NCI-H510A treated with DMSO at 0.1 percent for 48 hours (cell line): ENCODE measurements around the gene N4BP3.
"Not testable (repeated sequence)": the region's sequence is repeated elsewhere in the genome, so short reads cannot be mapped to it uniquely, and the experiment has no call there.

Experiments
- DNase-seq: peaks from one replicate; lab custom pipeline; 2025; lab: John Stamatoyannopoulos, UW

Gene N4BP3, protein sequence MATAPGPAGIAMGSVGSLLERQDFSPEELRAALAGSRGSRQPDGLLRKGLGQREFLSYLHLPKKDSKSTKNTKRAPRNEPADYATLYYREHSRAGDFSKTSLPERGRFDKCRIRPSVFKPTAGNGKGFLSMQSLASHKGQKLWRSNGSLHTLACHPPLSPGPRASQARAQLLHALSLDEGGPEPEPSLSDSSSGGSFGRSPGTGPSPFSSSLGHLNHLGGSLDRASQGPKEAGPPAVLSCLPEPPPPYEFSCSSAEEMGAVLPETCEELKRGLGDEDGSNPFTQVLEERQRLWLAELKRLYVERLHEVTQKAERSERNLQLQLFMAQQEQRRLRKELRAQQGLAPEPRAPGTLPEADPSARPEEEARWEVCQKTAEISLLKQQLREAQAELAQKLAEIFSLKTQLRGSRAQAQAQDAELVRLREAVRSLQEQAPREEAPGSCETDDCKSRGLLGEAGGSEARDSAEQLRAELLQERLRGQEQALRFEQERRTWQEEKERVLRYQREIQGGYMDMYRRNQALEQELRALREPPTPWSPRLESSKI

DNA sequence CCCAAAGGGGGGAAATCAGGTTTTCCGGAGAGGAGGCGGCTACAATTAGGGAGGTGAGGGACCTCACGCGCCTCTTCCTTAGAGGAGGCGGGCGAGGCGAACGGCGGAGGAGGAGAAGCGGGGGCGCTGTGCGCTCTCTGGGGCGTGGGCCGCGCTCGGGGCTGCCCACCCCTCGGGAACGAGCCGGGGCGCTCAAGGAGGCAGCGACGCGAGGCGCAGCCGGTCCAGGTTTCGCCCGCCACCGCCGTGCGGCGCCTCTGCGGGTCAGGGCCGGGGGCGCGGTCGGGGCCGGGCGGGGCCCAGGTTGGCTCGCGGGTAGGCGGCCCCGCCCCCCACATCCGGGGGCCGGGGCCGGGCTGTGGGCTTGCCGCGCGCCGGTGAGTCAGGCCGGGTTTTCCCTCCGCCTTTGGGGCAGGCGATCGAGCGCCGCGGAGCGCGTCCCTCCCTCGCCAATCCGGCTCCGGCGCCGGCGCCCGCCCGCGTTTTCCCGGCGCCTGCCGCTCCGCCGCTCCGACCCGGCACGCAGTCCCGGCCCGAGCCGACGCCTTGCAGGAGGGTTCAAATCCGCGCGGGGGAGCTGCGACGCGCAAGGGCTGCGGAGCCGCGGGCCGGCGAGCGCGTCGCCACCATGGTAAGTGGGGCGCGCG is at the start of gene N4BP3:
Gene N4BP3 (plus strand): TSS at position 392 of the 647 bp plus-strand sequence. CDS start 6,052 bp downstream, outside the sequence.
- peak; percentile 36 for DNase-seq

DNA sequence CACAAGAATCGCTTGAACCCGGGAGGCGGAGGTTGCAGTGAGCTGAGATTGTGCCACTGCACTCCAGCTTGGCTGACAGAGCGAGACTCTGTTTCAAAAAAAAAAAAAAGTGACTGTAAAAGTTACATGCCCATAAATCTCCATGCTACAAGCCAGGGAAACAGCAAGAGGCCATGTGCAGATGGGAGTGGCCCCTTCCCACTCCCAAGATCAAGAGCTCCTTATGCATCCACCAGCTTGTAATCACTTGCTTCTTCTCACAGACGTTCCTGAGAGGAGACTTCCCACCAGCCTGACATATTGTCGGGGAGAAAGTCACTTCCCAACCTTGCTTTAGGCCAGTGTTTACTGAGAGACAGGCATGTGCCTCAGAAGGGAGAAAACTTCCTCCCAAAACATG is 45.6 kb upstream of the N4BP3 start:
- no peak for DNase-seq

DNA sequence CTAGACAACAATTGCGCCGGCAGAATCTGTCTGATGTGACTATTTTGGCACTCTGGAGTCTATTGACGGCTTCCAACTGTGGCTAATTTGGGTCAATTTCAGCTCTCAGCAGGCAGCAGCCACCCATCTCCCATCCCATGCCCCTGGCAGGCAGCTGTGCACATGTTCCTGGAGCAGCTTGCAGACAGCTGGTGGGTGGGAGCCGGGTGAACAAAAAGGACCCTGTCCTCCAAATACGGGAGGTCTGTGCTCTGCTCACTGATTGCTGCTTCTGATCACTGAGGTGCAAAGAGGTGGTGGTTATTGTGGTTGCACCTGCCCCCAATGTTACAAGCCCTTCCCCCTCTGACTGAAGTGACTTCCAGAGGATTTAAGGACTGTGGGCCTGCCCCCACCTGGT is 45.0 kb upstream of the N4BP3 start:
- DNase-seq = peak; percentile 1

DNA sequence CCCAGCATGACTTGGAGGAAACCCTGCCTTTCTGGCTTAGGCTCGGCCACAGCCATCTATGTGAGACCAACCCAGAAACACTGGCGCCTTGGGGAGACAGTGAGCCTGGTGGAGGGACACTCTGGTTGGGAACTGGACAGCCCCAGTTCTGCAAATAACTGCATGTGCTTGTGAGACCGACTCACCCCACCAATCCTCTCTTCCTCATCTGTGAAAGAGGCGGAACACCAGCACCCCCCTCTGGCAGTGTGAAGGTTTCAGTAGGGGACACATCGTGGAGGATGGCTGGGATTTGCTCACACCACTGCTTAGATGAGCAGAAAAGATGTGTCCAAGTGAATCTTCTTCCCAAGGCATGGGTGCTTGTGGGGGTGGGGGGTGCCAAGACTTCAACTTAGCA is 43.4 kb upstream of the N4BP3 start:
- DNase-seq = peak; percentile 13

DNA sequence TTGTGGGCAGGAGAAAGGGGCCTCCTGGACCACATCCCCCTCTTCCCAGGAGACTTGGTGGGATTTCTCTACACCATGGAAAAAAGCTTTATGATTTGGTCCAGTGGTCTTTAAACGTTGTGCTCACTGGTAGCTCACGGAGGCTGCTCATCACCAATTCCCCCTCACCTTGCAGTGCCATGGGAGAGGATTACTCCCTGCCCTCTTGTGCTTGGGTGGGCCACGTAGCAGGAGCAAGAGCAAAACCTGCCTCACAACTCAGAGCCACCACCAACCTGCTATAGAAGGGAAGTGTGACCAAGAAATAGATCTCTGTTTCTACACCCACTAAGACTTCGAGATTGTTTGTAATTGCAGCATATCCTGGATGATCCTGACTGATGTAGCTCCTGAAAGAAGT is 42.2 kb upstream of the N4BP3 start:
- DNase-seq = no peak

DNA sequence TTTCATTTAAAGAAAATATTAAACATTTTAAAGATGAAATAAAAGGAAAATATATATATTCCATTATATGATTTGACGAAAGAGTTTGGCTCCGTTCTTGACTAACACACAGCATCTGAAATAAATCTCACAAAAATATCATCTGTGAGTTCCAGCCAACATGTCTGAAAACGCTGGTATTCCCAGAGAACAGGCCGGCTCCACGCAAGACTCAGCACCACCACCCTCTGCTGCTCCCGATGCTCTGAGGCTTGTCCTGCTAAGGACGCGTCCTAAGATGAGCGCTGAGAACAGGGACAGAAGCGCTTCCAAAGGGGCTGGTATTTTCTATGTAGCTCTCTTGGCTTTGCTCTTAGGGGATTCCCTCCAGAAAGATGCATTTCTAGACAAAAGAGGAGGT is 40.6 kb upstream of the N4BP3 start:
- DNase-seq = no peak

DNA sequence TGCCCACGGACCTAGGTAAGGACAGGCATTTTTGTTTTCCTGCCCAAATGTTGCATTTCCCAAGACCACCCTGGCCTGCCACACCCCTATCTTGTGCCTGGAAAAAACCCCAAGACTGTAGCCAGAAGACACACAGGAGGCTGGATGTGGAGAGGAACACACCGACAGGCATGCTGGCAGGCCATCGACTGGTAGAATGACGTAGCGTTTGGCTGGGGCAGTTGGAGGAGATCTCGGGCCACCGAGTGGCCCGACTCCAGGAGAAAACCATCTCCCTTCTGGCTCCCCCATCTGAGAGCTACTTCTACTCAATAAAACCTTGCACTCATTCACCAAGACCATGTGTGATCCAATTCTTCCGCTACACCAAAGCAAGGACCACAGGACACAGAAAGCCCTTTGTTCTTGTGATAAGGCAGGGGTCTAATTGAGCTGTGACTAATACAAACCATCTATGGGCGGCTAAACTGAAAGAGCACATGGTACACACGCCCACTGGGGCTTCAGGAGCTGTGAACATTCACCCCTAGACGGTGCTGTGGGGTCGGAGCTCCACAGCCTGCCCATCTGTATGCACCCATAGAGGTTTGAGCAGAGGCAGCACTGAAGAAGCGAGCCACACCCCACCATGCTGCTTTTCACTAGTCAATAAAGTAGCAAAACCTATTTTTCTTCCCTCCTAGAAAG is 38.9 kb upstream of the N4BP3 start:
- DNase-seq = peak; percentile 9

DNA sequence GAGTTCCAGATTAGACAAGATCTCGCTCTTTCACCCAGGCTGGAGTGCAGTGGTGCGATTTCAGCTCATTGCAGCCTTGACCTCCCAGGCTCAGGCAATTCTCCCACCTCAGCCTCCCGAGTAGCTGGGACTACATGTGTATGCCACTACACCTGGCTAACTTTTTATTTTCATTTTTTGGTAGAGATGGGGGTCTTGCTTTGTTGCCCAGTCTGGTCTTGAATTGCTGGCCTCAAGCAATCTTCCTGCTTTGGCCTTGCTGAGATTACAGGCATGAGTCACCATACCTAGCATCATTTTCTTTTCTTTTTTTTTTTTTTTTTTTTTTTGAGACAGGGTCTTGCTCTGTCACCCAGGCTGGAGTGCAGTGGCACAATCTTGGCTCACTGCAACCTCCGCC is 36.4 kb upstream of the N4BP3 start:
- DNase-seq = not testable (repeated sequence)

DNA sequence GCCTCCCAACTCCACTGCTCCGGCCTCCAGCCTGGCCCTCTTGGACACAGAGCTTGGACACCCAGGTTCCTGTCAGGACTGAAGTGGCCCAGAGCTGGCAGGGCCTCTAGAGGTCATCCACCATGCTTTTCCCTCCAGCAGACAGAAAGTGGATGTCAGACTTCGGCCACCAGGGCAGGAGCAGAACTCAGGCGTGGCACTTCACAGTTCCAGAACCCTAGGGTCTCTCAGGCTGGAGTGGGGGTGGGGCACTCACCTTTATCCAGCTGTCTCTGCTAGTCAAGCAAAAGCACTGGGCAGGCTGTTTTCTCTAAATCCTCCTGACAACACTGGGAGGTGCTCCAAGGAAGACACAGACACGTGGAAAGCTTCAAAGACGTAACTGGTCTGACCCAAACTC is 35.6 kb upstream of the N4BP3 start:
- DNase-seq = no peak

DNA sequence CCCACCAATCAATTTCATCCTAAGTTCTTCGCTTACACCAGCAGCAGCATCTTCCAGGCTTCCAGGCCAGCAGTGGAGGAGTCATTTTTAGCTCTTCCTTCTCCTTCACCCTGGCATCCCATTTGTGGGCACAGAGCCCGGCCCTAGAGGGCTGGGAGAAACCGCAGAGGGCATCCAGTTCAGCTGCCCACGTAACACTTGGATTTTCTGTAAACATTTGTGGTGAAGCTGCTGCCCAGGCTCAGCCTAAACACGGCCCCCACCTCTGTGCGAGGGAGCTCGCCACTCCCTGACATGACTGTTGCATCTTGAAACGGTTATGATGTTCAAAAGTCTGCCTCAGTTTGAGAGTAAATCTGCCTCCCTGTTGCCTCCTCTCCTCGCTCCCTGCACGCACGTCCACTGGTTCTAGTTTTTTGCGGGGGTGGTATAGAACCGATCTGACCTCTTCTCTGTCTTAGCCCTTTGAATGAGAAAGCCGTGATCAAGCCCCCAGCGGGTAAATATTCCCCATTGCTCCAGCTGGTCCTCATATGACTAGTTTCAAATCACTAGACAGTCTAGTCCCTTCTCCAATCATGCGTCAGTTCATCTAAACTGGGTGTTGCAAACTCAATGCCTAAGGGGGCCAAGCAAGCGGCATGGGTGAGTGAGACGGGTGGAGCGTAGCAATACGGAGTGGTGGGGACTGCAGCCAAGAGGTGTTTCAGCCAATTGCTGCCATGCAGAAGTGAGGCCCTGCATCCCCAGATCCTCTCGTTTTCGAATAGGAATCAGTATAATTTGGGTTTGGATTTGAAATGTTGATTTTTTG is 34.9 kb upstream of the N4BP3 start:
- no peak for DNase-seq

DNA sequence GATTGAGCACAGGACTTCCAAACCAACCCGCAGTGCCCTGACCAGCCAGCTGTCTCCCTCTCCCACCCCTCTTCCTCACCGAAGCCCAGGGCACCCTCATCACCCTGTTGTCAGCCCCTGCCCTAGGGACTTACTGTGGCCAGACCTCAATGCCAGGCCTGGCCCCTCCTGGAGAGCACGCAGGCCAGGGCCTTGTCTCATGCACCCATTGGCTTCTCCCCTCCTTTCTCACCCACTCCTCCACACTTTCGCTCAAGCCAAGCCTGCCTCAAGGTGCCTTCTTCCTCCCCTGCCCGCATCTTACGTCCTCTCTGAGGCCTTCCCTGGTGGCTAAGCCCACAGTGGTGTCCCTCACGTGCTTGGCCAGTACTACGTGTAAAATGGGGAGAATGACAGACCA is 33.3 kb upstream of the N4BP3 start:
- no peak for DNase-seq

DNA sequence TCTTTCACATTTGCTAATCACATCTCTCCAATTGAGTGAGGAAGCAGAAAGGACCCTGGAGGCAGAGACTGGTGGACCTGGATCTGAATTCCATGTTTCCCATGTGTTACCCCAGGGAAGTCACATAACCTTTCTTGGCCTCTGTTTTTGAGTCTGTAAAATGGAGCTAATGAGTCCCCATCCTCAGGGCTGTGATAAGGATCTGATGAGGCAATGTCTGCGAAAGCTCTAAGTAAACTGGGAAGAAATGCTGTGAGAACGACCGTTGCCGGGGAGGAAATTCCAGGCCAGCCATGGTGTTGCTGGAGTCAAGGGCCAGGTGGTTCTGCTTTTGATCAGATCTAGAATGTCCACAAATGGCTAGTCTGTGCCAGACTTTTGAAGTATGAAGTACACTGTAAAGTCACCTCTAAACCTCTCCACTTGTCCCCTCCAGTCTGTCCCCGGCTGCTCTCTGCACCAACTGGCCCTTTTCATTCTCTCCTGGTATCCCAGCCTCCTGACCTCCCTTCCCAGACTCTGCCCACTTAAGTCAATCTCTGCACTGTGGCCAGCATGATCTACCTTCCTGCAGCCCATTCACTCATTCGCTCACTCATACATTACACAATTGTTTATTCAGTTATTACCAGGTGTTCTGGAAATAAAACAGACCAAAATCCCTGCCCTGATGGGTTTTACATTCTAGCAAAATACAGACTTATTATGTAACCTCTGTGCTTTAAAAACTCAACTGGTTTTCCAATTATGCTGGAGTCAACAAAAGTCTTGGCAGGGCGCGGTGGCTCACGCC is 32.5 kb upstream of the N4BP3 start:
- DNase-seq = no peak

DNA sequence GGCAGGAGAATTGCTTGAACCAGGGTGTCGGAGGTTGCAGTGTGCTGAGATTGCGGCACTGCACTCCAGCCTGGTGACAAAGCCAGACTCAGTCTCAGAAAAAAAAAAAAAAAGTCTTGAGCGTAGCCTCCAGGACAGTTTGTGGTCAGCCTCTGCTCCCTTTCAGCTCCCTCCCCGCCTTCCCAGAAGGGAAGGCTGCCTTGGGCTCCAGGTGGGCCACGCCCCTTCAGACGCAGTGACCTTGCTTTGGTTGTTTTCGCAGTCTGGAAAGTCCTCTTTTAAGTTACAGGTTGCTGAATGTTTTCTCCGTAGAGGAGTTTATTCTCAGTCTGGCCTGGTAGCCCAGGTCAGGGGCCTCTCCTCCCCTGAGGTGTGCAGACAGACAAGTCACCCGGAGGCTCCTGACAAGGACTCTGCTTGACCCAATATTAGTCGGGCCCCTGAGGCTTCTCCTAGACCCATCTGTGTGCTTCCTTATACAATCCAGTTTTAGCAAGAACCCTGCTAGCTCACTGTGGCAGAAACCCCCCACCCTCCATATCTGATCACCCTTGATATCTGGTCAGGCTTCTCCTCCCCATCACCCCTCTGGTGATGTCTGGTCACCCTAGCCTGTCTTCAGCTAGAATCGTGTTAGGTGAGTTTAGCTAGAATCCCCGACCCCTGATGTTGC is 31.6 kb upstream of the N4BP3 start:
- DNase-seq = no peak

DNA sequence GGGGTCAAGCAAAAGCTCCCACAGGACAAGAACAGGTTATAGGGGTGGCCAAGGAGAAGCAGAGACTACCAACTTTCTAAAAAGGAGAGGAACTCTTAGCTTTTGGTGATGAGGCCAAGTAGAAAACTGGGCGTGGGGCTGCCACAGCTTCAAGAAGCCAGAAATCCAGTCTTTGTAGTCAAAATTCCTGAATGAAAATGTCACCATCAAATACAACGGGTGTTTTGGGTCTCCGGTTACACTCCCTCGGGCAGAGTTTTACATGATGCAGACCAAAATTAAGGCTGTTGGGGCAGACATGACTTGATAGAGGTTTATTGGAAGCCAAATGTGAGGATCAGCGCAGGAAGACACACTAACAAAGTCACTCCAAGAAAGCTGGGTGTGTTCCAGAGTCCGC is 29.4 kb upstream of the N4BP3 start:
- no peak for DNase-seq

DNA sequence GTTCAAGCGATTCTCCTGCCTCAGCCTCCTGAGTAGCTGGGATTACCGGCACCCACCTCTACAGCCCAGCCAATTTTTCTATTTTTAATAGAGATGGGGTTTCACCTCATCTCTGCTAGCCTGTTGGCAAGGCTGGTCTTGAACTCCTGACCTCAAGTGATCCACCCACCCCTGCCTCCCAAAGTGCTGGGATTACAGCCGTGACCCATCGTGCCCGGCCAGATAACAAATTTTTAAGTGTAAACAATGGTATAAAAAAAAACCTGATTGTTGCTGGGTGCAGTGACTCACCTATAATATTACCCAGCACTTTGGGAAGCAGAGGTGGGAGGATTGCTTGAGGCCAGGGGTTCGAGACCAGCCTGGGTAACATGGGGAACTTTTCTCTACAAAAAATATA is 28.0 kb upstream of the N4BP3 start:
- DNase-seq = no peak

DNA sequence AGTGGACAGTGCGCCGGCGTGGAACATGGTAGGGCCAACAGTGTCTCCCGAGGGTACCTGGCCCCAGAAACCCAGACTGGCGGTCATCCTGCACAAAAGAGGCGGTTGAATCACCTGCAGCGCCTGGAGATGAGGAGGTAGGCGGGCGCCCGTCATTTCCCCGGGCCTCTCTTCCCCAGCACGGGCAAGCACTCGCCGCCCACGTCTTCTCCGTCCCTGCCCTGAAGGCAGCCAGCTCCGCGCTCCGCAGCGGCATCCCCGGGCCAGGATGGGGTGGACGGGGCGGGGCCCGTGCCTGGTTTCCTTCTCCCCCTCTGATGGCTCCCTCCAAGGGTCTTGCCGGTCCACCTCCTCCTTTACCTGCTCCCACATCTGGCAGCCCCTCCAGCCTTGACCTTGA is 27.1 kb upstream of the N4BP3 start:
- no peak for DNase-seq

DNA sequence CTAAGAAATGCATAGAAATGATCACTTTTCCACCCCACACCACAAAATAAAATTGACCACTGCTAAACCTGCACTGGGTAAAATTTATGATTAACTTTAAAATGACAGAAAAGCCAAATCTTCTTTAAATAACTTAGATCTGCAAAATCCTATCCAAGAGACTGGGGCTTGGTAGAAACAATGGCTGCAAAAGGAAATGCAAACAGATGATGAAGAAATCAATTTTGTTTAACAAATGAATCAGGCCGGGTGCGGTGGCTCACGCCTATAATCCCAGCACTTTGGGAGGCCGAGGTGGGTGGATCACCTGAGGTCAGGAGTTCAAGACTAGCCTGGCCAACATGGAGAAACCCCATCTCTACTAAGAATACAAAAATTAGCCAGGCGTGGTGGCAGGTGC is 26.1 kb upstream of the N4BP3 start:
- not testable (repeated sequence) for DNase-seq

DNA sequence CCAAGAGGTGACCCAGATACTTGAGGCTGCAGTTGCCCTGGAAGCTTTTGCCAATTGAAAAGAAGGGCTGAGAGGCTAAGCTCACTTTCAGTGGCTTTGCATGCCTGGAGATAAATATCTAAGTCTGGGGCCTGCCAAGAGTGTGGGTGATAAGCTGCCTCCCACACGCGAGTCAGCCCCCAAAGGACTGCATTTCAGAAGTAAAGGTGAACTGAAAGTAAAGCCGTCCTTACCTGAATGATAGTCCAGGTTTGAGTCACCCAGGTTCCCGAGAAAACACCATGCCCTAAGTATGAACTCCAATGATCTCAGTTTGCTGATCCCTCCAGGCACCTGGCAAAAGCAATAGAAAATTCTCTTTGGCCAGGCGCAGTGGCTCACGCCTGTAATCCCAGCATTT is 22.5 kb upstream of the N4BP3 start:
- no peak for DNase-seq

DNA sequence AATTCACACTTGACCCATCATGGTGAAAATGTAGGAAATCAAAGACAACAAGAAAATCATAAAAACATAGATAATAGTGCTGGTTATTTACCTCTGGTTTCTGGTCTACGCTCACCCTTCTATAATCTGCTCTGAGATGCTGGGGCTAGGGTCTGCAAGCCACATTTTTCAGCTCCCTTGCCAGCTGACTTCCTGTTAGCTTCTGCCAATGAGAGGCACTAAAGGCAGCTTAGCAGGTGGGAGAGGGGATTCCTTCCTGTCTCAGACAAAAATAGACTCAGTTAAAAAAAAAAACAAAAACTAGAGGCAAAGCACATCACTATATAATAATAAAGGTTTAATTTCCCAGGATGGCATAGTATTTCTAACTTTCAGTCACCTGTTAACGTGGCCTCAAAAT is 20.2 kb upstream of the N4BP3 start:
- DNase-seq = no peak

DNA sequence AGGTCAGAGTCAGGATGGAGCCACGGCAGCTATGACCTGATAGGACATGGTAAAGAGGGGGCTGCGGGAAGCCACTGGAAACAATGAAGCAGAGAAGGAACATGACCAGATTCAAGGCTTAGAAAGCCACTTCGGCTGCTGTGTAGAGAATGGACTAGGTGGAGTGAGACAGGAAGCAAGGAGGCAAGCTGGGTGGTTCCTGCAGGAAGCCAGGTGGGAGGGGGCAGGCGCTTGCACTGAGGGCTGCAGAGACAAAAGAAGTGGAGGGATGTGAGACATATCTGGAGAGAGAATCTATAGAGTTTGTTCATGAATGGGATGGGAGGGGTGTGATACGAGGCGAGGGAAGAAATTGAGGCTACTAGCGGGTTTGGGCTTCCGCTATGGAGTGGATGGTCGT is 19.0 kb upstream of the N4BP3 start:
- DNase-seq = no peak

DNA sequence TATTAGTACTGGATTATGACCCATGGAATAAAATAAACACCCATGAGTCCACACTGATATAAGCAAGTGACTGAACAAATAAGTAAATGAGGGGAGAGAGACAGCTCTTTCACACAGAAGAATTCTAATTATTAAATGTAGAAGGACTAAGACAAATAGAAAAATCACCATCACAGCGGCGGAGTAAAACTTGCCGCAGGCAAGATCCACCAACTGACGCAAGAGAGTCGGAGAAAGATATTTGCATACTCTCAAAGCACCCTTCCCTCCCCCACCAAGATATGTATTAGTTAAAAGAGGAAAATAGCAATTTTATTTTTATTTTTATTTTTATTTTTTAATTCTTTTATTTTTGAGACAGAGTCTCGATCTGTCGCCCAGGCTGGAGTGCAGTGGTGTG is 14.6 kb upstream of the N4BP3 start:
- no peak for DNase-seq
